GM19452 (cell line): ENCODE measurements around the gene REX1BD.
"Not testable (repeated sequence)": the region's sequence is repeated elsewhere in the genome, so short reads cannot be mapped to it uniquely, and the experiment has no call there.

Experiments used
- ATAC-seq: cut with Tn5 transposase; IDR thresholded peaks from one replicate; pipeline ENCODE4 v1.9.1; 2021; ENCODE audit not compliant: unreplicated experiment

REX1BD gene

GRCh38 chr19:18576383-18576782, 12.2 kb upstream of the REX1BD start:
- no peak for ATAC-seq

DNA sequence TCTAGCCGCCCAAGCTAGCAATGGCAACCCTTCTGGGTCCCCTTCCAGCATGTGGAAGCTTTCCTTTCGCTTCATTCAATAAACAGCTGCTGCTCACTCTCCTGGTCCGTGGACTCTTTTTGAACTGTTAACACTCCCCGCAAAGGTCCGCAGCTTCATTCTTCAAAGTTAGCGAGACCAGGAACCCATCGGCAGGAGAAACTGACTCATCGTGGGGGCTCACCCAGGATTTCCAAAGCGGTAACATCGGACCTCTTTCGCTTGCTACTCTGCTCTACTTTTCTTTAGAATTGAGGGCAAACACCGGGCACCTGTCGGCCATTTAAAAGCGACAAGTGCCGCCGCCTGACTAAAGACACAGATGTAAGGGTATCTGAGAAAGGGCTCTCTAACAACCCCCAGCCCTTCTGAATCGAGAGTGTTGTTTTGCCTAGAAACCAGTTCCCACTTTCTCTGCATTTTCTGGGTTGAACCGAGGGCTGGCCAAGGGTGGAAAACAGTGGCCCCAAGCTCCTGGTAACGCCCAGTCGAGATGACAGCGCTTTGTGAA, 11.2 kb upstream of the REX1BD start:
- ATAC-seq = no peak

DNA sequence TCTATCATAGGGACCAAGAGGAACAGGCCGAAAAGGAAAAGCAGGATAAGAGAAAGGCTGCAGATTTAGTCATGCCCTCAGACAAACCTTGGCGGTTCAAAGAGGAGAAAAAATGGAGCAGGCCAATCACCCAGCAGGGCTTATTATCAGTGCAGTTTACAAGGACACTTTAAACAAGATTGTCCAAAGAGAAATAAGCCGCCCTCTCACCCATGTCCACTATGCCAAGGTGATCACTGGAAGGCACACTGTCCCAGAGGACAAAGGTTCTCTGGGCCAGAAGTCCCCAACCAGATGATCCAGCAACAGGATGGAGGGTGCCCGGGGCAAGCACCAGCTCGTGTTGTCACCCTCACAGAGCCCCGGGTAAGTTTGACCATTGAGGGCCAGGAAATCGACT, 8.3 kb upstream of the REX1BD start:
- no peak for ATAC-seq

DNA sequence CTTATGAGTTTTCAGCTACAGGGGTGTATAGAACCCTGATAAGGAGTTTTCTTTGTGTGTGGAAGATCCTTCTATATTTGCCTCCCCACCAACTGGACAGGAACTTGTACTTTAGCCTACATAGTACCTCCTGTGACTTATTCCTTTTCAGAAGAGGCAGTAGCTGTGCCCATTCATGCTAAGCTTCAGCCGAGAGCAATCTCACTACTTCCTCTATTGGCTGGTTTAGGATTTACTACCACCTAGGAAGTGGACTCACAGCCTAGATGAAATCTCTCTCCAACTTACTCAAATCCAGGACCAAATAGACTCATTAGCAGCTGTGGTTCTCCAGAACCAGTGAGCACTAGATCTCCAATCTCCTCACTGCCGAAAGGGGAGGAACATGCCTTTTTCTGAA, 2.3 kb upstream of the REX1BD start:
- no peak for ATAC-seq

GRCh38 chr19:18587561-18587960, 1.0 kb upstream of the REX1BD start:
- ATAC-seq = no peak

DNA sequence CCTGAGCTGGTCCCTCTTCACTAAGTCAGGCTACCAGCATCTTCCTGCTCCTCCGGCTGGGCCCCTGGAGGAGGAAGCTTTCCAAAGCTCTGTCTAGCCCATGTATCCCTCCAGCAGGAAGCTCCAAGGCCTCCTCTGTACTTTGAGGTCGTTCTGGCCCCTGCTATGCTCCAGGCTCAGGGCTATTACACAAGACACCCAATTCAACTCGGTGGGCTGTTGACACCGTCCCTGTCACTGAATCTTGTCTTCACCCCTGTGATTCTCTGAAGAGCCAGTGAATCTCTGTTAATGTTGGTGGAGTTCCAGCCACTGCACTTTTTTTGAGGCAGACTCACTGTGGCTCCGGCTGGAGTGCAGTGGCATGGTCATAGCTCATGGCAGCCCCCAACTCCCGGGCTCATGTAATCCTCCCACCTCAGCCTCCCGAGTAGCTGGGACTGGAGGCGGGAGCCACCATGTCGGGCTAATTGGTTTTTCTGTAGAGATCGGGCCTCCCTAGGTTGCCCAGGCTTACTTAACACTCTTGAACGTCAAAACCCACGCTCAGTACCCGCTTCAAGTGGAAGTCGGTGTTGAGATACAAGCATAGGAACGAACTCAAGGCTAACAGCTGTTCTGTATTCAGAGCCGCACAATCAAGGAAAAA, 512 bp upstream of the REX1BD start:
- ATAC-seq = no peak

- peak; percentile 41 for ATAC-seq
Measured at GRCh38 chr19:18589380-18590272, 1.0 kb downstream of the REX1BD start.

DNA sequence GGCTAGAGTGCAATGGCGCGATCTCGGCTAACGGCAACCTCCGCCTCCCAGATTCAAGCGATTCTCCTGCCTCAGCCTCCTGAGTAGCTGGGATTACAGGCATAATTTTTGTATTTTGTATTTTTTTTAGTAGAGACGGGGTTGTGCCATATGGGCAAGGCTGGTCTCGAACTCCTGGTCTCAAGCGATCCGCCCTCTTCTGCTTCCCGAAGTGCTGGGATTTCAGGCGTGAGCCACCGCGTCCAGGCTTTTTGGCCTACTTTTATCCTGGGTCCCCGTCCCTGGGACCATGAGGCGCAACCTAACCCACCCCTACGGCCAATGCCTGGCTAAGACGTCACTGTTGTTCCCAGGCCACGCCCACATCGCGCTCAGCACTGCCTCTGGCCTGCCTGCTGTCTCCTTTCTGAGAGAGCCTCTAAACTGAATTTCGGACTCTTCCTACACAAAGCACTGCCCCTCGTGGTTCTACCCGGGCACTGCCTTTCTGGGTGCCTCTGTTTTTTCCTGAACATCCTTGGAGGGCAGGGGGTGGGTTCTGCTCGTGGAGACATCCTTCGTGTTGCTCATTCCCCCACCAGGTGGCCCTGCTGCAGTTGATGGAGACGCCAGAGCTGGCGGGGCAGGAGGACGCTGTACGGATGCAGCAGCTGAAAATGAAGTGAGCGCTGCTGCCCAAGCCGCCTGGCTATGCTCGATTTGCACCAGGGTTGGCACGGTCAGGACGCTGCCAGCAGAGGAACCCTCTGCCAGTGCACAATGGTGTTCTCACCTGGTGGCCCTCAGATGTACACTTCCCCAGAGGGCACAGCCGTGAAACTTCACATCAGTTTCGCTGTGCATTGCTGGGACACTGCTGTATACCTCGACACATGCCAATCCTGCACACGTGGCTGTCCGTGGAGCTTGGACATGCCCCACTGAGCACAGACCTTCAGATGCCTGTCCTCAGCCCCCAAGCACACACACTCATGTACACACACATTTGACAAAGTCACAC, 2.0 kb downstream of the REX1BD start:
- no peak for ATAC-seq

- ATAC-seq = no peak
Measured at GRCh38 chr19:18591735-18592385, 3.3 kb downstream of the REX1BD start.

GRCh38 chr19:18592732-18593131, 4.1 kb downstream of the REX1BD start:
- ATAC-seq = not testable (repeated sequence)

DNA sequence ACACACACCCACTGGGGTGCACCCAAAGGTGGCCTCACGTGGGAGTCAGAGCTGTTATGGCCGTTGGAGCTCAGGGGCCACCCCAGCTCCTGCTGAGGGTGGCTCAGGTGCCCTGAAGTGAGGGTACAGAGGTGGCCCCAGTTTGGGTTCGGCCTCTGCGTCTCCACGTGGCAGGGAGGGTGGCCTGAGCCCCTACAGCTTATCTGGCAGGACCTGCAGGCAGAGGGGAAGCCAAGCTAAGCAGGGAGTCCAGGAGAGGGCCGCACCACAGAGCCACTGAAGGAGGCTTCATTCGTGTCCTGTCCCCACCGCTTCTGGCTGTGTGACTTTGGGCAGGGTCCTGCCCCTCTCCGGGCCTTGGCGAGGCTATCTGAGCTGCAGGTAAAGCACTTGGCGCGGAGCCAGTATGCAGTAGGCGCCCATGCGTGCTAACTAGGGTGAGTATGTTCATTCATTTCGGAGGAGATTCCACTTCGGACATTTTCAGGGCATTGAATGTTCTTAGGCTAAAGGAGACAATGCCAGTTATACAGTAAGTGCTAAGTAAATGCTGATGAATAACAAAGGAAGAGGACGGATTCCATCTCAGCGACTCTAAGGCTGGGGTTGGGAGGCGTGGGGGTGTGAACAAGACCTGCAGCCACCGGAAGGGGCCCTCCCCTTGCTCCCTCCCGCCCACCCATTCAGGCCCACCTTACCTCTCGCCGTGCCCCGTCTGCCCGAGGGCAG, 4.9 kb downstream of the REX1BD start:
- ATAC-seq = no peak

DNA sequence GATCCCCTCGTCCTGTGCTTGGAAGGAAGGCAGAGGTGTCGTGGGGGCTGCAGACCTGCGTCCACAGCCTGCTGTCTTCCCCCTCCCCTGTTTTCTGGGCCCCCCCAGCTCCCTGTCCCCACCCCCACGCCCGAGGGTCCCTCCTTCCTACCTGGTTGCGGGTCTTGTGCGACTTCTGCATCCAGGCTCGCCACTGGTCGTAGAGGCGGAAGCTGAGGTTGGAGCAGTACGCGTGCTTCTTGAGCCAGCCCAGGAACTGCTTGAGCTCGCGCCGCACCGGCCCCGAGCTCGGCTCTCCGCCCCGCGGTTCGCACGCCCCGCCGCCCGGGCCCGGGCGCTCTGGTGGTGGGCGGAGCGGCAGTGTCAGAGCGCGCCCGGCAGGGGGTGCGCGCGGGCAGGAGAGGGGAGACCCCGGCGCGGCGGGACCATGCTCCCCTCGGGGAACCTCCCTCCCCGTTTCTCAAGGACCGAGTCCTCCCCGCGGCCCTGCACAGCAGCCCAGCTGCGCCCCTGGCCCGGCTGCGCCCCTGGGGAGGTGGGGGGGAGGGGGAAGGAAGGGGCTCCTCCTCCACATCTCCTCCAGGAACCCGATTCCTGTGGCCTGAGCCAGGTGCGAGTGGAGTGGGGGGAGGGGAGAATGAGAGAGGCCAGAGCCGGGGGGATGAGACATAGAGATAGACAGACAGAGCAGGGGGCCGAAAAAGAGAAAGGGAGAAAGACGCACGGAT, 5.7 kb downstream of the REX1BD start:
- ATAC-seq = no peak

GRCh38 chr19:18594824-18595373, 6.3 kb downstream of the REX1BD start:
- ATAC-seq = no peak

GRCh38 chr19:18595475-18595874, 6.9 kb downstream of the REX1BD start:
- ATAC-seq = no peak

- ATAC-seq = no peak
Measured at GRCh38 chr19:18596752-18597157, 8.2 kb downstream of the REX1BD start.

DNA sequence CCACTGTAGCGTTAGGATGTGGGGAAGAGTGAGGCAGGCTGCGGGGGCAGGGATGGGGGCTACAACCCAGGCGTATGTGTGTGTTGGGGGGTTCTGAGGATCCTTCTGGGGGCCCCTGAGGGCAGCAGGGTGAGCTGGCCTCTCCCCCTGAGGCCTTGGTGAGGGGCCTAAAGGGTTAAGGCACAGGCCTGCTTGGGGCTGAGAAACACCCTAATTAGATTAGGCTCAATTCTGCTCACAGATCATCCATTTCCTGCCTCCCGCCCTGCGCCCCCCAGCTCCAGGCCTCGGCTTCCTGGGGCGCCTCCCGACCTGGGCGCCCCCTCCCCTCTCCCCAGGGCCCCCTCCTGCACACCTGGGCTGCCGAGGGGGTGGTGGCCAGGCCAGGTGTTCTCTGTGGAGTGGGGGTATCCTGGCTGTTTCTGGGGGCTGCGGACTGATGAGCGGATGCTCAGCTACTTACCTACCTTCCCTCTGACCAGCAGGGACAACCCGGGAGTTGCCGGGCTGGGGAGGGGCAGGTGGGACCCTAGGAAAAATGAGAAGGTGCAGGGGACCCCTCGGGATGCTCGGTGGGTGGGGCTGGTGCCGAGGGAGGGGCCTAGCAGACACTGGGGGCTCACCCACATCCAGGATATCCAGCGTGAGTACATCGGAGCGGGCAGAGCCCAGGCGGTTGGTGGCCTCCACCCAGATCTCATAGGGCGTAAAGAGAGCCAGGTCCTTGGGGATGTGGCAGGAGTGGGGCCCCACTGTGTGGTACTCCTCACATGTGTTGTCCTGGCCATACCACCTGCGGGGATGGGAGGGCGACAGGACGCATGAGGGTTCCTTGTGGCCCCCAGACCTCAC, 9.4 kb downstream of the REX1BD start:
- ATAC-seq = no peak

GRCh38 chr19:18599485-18599884, 10.9 kb downstream of the REX1BD start:
- no peak for ATAC-seq
